ENCODE data around the gene AMIGO2. TPM values are rescaled to one million over a fixed set of nuclear protein-coding genes. Genes with fewer than 3 reads are reported as not detected.

AMIGO2 gene
- total RNA-seq, 1 donor from 2014 or later, result 0.40 TPM

GRCh38 chr12:47033789-47034555 lies 45.8 kb downstream of the AMIGO2 start:
- no peak for DNase-seq (ENCODE audit: low read depth in 2 of 2)

- no peak for DNase-seq (ENCODE audit: low read depth in 2 of 2)
Measured at GRCh38 chr12:47033081-47033480, 46.7 kb downstream of the AMIGO2 start.

- DNase-seq (ENCODE audit: low read depth in 2 of 2), result peak; percentile 71 to 73
Measured at GRCh38 chr12:47032644-47033043, 47.1 kb downstream of the AMIGO2 start.

- DNase-seq (ENCODE audit: low read depth in 2 of 2), result no peak
Measured at GRCh38 chr12:47029903-47030302, 49.9 kb downstream of the AMIGO2 start.

GRCh38 chr12:47028981-47029708 lies 50.6 kb downstream of the AMIGO2 start:
- DNase-seq (ENCODE audit: low read depth in 2 of 2), result no peak

GRCh38 chr12:47028186-47028585 lies 51.6 kb downstream of the AMIGO2 start:
- no peak for DNase-seq (ENCODE audit: low read depth in 2 of 2)

Other genes with a start within 250 kb of the AMIGO2 start
- gene PCED1B, start 338 bp downstream of the AMIGO2 start, total RNA-seq, result under 0.01 and 0.20 TPM in 2 replicates

Data from lung microvascular endothelial cell (primary cell).